H9 (cell line): ENCODE data around the gene PDF. TPM values are rescaled to one million over a fixed set of nuclear protein-coding genes. Genes with fewer than 3 reads are reported as not detected.
A peak's percentile ranks its signal among the peaks of the same experiment; 100 is the strongest.

Experiments used
- DNase-seq: peaks from one replicate; pipeline ENCODE4 v3.0.0-alpha.2; 2017
- H2AFZ ChIP-seq: one replicate; pipeline ENCODE4 v1.6.1; 2013; ENCODE audit warnings: mild to moderate bottlenecking, low read length, control low read depth, moderate library complexity
- H2AK5ac ChIP-seq: 2 replicates; pipeline ENCODE4 v1.6.1; 2013; ENCODE audit warnings: low read length, control low read depth, mixed read lengths; ENCODE audit not compliant: insufficient read length
- H2BK120ac ChIP-seq: one replicate; pipeline ENCODE4 v1.6.1; 2013; ENCODE audit warnings: low read depth, mild to moderate bottlenecking, low read length, control low read depth, inconsistent platforms; ENCODE audit not compliant: poor library complexity, severe bottlenecking
- H2BK12ac ChIP-seq: 2 replicates; pipeline ENCODE4 v1.6.1; 2013; ENCODE audit warnings: low read length, control low read depth, mixed read lengths, low read depth; ENCODE audit not compliant: insufficient read length
- H2BK15ac ChIP-seq: 2 replicates; pipeline ENCODE4 v1.6.1; 2013; ENCODE audit warnings: low read depth, low read length, control low read depth
- H2BK20ac ChIP-seq: one replicate; pipeline ENCODE4 v1.6.1; 2013; ENCODE audit warnings: low read depth, mild to moderate bottlenecking, low read length, control low read depth, inconsistent platforms; ENCODE audit not compliant: poor library complexity, severe bottlenecking
- H2BK5ac ChIP-seq: 2 replicates; pipeline ENCODE4 v1.6.1; 2013; ENCODE audit warnings: low read length, control low read depth, mixed read lengths; ENCODE audit not compliant: insufficient read length
- H3K14ac ChIP-seq: 2 replicates; pipeline ENCODE4 v1.6.1; 2013; ENCODE audit warnings: low read length, control low read depth; ENCODE audit not compliant: insufficient read depth
- H3K18ac ChIP-seq: 2 replicates; pipeline ENCODE4 v1.6.1; 2013; ENCODE audit warnings: low read depth, mild to moderate bottlenecking, mixed read lengths, low read length, control low read depth; ENCODE audit not compliant: insufficient read length
- H3K23ac ChIP-seq: 2 replicates; pipeline ENCODE4 v1.6.1; 2013; ENCODE audit warnings: low read length, control low read depth, mixed read lengths, low read depth; ENCODE audit not compliant: insufficient read length
- H3K23me2 ChIP-seq: 2 replicates; pipeline ENCODE4 v1.6.1; 2013; ENCODE audit warnings: low read depth, mild to moderate bottlenecking, mixed read lengths, low read length, control low read depth; ENCODE audit not compliant: insufficient read length, poor library complexity, severe bottlenecking
- H3K27ac ChIP-seq: 2 replicates; pipeline ENCODE4 v1.5.1; 2013; ENCODE audit warnings: low read length, control low read depth, mixed read lengths, low read depth; ENCODE audit not compliant: insufficient read length
- H3K27me3 ChIP-seq: 2 replicates; pipeline ENCODE4 v1.6.1; 2013; ENCODE audit warnings: low read length, control low read depth, inconsistent platforms; ENCODE audit not compliant: insufficient read depth
- H3K4ac ChIP-seq: 2 replicates; pipeline ENCODE4 v1.6.1; 2013; ENCODE audit warnings: low read depth, mild to moderate bottlenecking, control low read depth, inconsistent platforms, low read length, moderate library complexity
- H3K4me1 ChIP-seq: 2 replicates; pipeline ENCODE4 v1.6.1; 2013; ENCODE audit warnings: low read length, control low read depth, inconsistent platforms; ENCODE audit not compliant: insufficient read depth
- H3K4me2 ChIP-seq: 2 replicates; pipeline ENCODE4 v1.6.1; 2013; ENCODE audit warnings: low read length, control low read depth, mixed read lengths; ENCODE audit not compliant: insufficient read length, insufficient read depth
- H3K56ac ChIP-seq: 2 replicates; pipeline ENCODE4 v1.6.1; 2013; ENCODE audit warnings: low read depth, mild to moderate bottlenecking, mixed read lengths, low read length, control low read depth; ENCODE audit not compliant: insufficient read length
- H3K79me1 ChIP-seq: 2 replicates; pipeline ENCODE4 v1.6.1; 2013; ENCODE audit warnings: low read depth, mild to moderate bottlenecking, moderate library complexity, low read length, control low read depth, inconsistent platforms; ENCODE audit not compliant: insufficient read depth, poor library complexity, severe bottlenecking
- H3K79me2 ChIP-seq: 2 replicates; pipeline ENCODE4 v1.6.1; 2013; ENCODE audit warnings: low read length, control low read depth, inconsistent platforms; ENCODE audit not compliant: insufficient read depth
- H3K9ac ChIP-seq: 2 replicates; pipeline ENCODE4 v1.6.1; 2013; ENCODE audit warnings: low read length, control low read depth, mixed read lengths; ENCODE audit not compliant: insufficient read length; ENCODE audit errors: extremely low read depth
- H3K9me3 ChIP-seq: one replicate; pipeline ENCODE4 v1.6.1; 2013; ENCODE audit warnings: low read depth, low read length, inconsistent platforms; ENCODE audit not compliant: control insufficient read depth
- H3T11ph ChIP-seq: one replicate; pipeline ENCODE4 v1.6.1; 2013; ENCODE audit warnings: mild to moderate bottlenecking, low read length, control low read depth, inconsistent platforms
- H4K20me1 ChIP-seq: one replicate; pipeline ENCODE4 v1.6.1; 2013; ENCODE audit not compliant: control insufficient read depth, insufficient read length, insufficient read depth
- H4K5ac ChIP-seq: 2 replicates; pipeline ENCODE4 v1.6.1; 2013; ENCODE audit warnings: low read depth, mild to moderate bottlenecking, mixed read lengths, low read length, control low read depth; ENCODE audit not compliant: insufficient read length
- H4K8ac ChIP-seq: replicated peaks from 2 replicates; pipeline ENCODE4 v1.6.1; 2013; ENCODE audit warnings: low read length, control low read depth, mixed read lengths, low read depth; ENCODE audit not compliant: insufficient read length
- H4K91ac ChIP-seq: 2 replicates; pipeline ENCODE4 v1.6.1; 2013; ENCODE audit warnings: low read depth, mild to moderate bottlenecking, moderate library complexity, mixed read lengths, low read length, control low read depth; ENCODE audit not compliant: insufficient read length
- H3K27ac Mint-ChIP-seq, 3 experiments: 2 replicates in 2 of 3; 3 replicates in 1 of 3; pipeline ENCODE4 v1.8.0; 2020 to 2021; ENCODE audit warnings: mixed read lengths in 3 of 3, mild to moderate bottlenecking in 1 of 3, moderate library complexity in 1 of 3
- H3K27me3 Mint-ChIP-seq: 2 replicates; pipeline ENCODE4 v1.8.0; 2021; ENCODE audit warnings: low read depth, mild to moderate bottlenecking, moderate library complexity, mixed read lengths
- H3K36me3 Mint-ChIP-seq, 3 experiments: 2 replicates in 2 of 3; 3 replicates in 1 of 3; pipeline ENCODE4 v1.8.0; 2020 to 2021; ENCODE audit warnings: low read depth in 3 of 3, mixed read lengths in 3 of 3; ENCODE audit not compliant: insufficient read depth in 1 of 3
- H3K4me1 Mint-ChIP-seq, 2 experiments: 2 replicates each; pipeline ENCODE4 v1.8.0; 2020; ENCODE audit warnings: mixed read lengths in 2 of 2
- H3K4me3 Mint-ChIP-seq, 2 experiments: 2 replicates in 1 of 2; 3 replicates in 1 of 2; pipeline ENCODE4 v1.8.0; 2020 to 2021; ENCODE audit warnings: mild to moderate bottlenecking in 2 of 2, mixed read lengths in 2 of 2, moderate library complexity in 1 of 2
- H3K9me3 Mint-ChIP-seq, 2 experiments: 2 replicates in 1 of 2; 3 replicates in 1 of 2; pipeline ENCODE4 v1.8.0; 2020; ENCODE audit warnings: mild to moderate bottlenecking in 2 of 2, mixed read lengths in 2 of 2, moderate library complexity in 1 of 2
- WGBS: extraction: QIAGEN DNeasy Blood & Tissue Kit; methylation state at CpG from one replicate; pipeline ENCODE4 v1.1.7; 2013; ENCODE audit warnings: missing lambda C conversion rate, low lambda C conversion rate, mixed read lengths; ENCODE audit not compliant: insufficient read length; ENCODE audit errors: extremely low coverage; 5-methylcytosine and 5-hydroxymethylcytosine counted together
- total RNA-seq: library from RNA; stranded (reverse); gene quantifications from 2 replicates; pipeline ENCODE4 v1.2.1, GENCODE V29; 2021
- TF ChIP-seq, protein P1 (sequence below): fragments of 200-600 bp; sonication (generic); conservative IDR thresholded peaks from 3 replicates; pipeline ENCODE4 v1.8.0; 2021; ENCODE audit warnings: antibody characterized with exemption, mild to moderate bottlenecking

PDF gene
- total RNA-seq, 1 experiment from 2014 or later, result 36.4 TPM

DNA sequence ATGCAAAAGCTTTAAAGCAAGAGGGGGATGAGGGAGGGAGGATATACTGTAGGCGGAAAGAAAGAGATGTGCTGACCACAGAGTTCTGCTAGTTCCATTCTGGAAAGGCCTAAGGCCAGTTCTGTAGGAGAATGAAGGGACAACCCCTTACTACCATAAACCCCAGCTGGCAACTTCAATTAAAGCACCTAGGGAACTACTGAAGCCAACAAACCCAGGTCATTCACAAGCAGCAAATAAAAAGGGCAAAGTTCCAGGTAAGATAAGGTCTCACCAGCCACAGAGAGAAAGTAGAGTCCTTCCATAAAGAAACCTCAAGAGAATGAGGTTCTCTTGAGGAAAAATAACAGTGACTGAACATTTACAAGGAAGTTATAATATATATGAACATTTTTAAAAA lies 42.6 kb upstream of the PDF start:
- no peak overlapping the region for H2BK5ac ChIP-seq
- Mint-ChIP-seq H3K9me3 (no peaks in the 10 kb centered on the region), H3K4me3 (no peak overlapping the region), H3K36me3 (peaks cover 31 to 62% (median 54%) of the 10 kb centered on the region in 3 experiments), H3K27me3 (no peaks in the 10 kb centered on the region), H3K27ac (peak overlapping the region in 2 of 3 experiments; percentile 72 to 73; a peak in 2 of 7 replicates), H3K4me1 (no peaks in the 10 kb centered on the region)
- no peak overlapping the region for H2BK120ac ChIP-seq
- H3K18ac ChIP-seq, result no peak overlapping the region
- TF ChIP-seq, protein P1, sequence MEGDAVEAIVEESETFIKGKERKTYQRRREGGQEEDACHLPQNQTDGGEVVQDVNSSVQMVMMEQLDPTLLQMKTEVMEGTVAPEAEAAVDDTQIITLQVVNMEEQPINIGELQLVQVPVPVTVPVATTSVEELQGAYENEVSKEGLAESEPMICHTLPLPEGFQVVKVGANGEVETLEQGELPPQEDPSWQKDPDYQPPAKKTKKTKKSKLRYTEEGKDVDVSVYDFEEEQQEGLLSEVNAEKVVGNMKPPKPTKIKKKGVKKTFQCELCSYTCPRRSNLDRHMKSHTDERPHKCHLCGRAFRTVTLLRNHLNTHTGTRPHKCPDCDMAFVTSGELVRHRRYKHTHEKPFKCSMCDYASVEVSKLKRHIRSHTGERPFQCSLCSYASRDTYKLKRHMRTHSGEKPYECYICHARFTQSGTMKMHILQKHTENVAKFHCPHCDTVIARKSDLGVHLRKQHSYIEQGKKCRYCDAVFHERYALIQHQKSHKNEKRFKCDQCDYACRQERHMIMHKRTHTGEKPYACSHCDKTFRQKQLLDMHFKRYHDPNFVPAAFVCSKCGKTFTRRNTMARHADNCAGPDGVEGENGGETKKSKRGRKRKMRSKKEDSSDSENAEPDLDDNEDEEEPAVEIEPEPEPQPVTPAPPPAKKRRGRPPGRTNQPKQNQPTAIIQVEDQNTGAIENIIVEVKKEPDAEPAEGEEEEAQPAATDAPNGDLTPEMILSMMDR, result no peak
- H4K8ac ChIP-seq, result no peak overlapping the region
- peaks cover 3% of the 10 kb centered on the region for H3K79me1 ChIP-seq
- H2AK5ac ChIP-seq, result no peak overlapping the region
- H3K4ac ChIP-seq, result no peak overlapping the region
- no peak for DNase-seq
- no peak overlapping the region for H4K5ac ChIP-seq
- WGBS, result no CpG with 5 or more reads among the region's 1 CpG
- no peaks in the 10 kb centered on the region for H3K9me3 ChIP-seq
- no peak overlapping the region for H3K14ac ChIP-seq
- H4K20me1 ChIP-seq, result no peaks in the 10 kb centered on the region
- no peaks in the 10 kb centered on the region for H3K27me3 ChIP-seq
- no peak overlapping the region for H3T11ph ChIP-seq
- no peak overlapping the region for H3K27ac ChIP-seq
- no peaks in the 10 kb centered on the region for H3K23me2 ChIP-seq
- no peaks in the 10 kb centered on the region for H3K79me2 ChIP-seq
- H3K4me2 ChIP-seq, result no peak overlapping the region
- no peak overlapping the region for H2AFZ ChIP-seq
- no peak overlapping the region for H3K23ac ChIP-seq
- no peak overlapping the region for H2BK20ac ChIP-seq
- H2BK15ac ChIP-seq, result no peak overlapping the region
- H4K91ac ChIP-seq, result no peak overlapping the region
- H3K56ac ChIP-seq, result no peak overlapping the region
- H3K4me1 ChIP-seq, result no peaks in the 10 kb centered on the region
- H3K9ac ChIP-seq, result no peak overlapping the region
- no peak overlapping the region for H2BK12ac ChIP-seq
